Superior temporal gyrus (tissue), 1 donor: Measurements from ENCODE around the gene NOTCH1.

Source experiments
- DNase-seq: peaks from one replicate; pipeline ENCODE4 v3.0.0-alpha.2; 2016; ENCODE audit errors: extremely low spot score

NOTCH1 gene

DNA sequence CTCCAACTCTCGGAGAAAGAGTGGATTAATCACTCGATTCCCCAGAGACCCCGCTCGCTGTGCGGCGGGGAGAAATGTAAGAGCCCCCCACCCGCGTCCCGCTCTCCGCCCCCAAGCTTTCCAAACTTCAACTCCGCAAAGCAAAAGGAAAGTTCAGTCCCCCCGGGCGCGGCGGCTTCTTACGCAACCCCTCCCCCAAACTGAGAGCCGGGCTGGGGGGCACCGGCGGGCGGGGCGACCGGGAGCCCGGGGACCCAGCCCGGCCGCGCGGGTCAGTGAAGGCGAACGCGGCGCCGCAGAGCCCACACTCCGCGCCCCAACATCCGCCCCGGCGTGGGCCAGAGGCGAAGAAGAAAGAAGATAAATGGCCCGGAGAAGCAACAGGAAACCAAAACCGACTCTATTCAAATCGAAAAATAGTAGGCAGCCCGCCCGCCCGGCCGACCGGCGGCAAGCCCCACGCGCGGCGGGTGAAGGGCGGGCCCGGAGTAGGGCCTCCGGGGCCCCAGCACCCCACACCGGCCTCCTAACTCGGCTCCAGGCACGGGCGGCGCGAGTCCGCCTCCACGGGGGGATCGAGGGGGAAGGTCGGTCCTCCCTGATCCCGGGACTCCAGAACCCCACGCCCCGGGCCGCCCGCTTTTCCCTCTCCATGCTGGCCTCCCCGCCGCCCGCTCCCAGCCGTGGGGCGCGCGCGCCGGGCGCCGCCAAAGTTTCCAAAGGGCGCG, 720 bp downstream of the NOTCH1 start:
- DNase-seq, result no peak

DNA sequence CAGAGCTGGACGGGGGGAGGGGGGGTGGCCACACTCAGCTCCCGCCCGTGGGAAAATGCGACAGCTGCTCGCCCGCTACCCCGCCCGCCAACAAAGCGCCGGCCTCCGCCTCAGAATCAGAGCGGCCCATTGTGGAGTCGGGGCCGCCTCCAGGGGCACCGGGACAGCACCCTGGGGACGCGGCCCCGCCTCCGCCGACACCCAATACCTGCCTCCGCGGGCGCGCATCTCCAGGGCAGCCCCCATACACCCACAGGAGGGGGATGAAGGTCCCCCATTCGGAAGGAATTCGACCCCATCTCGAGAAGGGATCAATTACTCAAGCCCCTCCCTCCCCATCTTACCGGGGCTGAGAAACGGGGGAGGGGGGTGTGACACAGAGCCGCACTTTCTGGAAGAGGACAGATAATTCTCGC, 1.3 kb downstream of the NOTCH1 start:
- peak; percentile 88 for DNase-seq

DNA sequence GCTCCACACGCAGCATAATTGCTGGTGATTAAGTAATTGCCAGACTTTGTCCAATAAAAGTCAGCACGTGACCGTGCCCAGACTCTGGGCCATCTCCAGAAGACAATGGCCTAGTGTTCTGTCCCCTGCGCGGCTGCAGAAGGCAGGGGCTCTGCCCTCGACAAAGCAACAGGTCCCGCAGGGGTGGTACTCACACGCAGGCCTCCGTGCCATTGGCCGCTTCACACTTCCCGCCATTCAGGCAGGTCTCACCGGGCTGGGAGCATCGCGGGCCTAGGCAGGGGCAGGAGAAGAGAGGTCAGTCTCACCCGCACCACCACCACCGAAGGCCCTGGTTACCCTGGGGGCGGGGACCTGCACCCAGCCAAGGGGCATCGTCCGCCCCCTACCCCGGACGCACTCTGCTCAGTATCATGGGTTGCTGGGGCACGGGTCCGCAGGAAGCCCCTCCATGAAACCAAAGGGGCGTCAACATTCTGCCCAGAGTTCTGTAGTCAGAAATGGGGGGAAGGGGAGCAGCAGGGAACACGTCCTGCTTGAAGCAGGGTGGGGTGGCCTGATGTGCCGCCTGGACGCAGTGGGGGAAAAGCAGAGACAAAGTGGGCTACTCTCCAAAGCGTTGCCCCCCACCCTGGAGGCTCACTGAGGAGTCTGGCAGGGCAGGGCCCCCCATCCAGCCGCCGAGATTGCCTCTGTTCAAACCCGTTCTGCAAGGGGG, 1.9 kb downstream of the NOTCH1 start:
- DNase-seq, result peak; percentile 98

DNA sequence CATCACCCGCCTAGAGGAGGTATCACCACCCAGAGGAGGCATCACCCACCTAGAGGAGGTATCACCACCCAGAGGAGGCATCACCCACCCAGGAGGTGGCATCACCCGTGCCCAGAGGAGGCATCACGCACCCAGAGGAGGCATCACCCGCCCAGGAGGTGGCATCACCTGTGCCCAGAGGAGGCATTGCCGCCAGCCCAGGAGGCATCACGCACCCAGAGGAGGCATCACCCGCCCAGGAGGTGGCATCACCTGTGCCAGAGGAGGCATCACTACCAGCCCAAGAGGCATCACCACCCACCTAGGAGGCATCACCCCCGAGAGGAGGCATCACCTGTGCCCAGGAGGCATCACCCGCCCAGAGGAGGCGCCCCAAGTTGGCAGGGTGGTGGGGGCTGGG, 2.6 kb downstream of the NOTCH1 start:
- no peak for DNase-seq

DNA sequence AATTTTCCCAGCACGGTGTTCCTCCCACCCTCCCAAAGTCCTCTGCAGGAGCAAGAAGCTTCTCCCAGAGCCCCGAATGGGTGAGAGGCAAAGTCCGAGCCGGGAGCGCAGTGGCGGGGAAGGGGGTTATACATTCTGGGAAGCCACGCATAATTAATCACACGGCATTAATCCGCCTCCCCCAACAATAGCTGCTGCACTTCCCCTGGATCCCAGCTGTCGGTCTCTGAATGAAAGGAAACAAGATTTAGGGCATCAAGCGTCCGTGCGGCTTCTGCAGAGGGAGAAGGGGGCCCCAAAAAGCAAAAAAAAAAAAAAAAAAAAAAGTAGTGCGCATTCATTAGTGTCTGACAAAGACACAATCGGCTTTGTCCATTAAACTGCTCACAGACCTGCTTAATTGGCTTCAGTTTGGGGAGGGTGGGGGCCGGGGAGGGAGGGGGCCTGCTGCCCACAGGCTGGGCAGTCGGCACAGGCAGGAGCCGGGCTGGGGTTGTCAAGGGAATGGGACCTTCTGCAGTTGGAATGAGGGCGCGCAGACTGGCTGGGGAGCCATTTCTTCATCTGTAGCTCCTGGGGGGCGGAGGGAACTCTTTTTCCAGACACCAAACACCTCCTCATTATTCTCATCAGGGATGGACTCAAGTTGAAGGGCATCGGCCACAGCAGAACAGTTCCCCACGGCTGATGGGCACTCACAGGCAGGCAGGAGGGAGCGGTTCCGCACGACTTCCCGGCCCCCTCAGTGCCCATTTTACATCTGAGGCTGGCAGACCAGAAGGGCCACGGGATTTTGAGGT, 3.4 kb downstream of the NOTCH1 start:
- no peak for DNase-seq

DNA sequence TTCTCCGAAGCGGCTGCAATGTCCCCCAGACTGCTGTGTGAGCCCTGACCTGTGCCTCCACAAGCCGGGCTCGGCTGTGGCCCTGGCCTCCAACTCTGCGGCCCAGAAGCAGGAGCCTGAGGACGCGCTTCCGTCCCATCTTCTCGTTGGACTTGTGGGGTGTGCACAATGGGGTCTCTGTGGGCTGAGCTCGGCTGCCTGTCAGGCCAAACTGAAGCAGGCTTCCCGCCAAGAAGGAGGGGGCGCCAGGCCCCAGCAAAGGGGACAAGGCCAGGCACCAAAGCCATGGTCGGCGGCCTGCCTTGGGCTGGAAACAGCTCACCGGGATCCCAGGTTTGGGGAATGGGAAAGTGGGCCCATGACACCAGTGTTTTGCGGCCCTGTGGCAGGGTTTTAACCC, 4.1 kb downstream of the NOTCH1 start:
- no peak for DNase-seq

DNA sequence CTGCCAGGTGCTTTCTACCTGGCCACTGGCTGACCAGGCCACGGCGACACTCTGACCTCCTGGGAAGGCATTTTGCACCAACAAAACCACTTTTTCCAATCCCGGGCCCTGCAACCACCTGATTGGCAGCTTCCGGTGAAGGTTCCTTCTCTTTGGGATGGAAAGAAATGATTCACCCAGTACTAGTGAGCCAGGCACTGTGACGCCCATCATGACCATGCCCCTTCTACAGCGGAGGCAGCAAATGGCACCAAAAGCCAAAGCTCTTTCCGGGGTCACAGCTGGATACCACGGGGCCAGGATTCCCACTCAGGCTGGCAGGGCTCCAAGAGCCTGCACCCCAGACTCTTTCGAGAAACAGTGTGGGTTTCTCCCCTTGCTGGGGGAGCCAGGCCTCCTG, 4.7 kb downstream of the NOTCH1 start:
- DNase-seq, result no peak

DNA sequence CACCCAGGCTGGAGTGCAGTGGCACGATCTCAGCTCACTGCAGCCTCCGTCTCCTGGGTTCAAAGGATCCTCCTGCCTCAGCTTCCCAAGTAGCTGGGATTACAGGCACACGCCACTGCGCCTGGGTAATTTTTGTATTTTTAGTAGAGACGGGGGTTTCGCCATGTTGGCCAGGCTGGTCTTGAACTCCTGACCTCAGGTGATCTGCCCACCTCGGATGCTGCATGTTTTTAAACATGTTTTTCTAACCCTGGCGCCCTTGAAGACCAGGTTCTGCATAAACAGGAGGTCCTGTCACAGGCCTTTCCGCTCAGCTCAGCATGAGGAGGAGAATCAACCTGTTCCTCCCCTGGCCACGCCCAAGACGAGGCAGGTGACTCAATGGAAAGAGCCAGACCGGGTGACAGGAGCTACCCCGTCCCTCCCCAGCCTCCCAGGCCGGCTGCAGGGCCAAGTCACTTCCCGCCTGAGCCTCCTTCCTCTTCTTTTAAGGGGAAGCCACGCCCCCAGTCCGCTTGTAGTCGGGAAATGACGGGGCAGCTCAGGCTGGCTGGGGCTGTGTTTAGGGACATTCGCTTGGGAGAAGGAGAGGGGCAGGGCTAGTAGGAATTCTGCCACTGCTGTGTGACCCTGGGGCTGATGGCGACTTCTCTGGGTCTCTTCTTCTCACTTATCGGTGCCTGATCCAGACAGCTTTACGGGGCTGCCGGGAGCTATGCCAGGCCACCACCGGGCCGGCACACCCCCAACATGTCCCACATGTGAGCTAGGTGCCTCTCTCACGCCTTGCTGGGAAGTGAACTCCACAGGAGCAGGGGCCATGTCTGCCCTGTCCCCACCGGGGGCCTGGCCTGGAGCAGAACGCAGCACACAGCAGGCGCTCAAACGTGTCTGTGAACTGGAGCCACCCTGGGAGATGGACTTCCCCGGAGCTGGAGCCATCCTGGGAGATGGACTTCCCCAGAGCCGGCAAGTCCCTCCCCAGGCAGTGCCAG, 6.1 kb downstream of the NOTCH1 start:
- DNase-seq, result no peak

DNA sequence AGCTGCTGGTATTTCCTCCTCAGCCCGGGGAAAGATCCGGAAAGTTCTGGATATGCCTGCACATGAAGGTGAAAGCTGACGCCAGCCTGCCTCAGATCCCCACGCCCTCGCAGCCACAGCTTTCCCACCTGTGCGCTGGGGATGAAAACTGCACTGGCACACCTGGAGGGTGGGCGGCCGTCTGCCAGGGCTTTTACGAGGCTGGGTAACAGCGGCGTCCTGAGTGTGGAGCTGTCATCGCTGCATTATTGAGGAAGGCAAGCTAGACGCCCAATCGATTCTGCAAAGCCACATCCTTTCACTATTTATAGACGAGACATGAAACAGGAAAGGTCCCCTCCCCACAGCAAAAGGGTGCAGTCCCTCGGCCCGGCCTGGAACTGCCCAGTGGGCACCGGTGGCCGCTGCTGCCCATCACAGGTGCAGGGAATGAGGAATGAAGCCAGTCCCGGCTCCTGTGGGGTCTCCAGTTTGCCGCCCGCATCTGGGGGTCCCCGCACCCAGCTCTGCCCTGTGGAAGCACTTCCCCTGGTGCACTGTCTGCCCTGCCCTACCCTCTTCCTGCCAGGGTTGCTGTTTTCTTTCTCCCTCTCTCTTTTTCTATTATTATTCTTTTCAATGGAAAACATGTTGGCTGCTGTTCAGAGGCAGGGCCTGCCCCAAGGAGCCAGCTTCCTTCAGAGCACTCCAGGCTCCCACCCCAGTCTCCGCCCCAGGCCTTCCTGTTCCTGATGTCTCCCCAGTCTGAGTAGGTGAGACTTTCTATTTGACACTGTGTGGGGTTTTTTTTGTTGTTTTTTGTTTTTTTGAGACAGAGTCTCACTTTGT, 7.0 kb downstream of the NOTCH1 start:
- no peak for DNase-seq

DNA sequence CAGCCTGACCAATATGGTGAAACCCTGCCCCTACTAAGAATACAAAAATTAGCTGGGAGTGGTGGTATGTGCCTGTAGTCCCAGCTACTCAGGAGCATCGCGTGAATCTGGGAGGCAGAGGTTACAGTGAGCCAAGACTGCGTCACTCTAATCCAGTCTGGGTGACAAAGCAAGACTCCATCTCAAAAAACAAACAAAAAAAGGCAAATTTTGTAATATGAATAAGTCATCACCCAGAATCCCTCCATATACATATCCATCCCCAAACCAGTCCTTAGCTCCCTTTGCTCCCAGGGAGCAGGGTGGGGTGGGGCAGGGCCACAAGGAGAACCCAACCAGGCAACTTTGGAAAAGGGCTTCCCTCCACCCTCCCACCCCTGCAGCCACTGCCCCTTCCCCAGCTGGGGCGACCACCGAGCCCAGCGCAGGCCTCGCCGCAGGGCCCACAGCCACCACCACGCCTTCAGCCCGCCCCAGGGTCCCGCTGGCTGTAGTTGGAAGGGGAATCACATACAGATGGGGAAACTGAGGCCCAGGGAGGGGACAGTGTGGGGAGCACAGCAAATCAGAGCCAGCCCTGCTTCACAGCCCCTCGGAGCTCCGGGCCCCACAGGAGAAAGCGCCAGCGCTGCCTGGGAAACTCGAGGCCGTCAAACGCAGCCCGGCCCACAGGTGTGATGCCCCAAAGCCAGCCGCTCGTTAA, 7.8 kb downstream of the NOTCH1 start:
- no peak for DNase-seq

DNA sequence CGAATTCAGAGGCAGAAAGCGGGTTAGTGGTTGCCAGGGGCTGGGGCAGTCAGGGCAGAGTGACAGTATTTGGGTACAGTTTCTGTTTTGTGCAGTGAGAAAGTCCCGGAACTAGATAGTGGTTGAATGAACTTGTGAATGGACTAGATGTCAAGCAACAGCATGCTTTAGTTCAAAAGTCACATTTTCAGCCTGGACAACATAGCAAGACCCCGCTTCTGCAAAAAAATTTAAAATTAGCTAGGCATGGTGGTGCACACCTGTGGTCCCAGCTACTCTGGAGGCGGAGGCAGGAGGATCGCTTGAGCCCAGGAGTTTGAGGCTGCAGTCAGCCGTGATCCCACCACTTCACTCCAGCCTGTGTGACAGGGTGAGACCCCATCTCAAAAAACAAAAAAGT, 8.4 kb downstream of the NOTCH1 start:
- DNase-seq, result no peak

DNA sequence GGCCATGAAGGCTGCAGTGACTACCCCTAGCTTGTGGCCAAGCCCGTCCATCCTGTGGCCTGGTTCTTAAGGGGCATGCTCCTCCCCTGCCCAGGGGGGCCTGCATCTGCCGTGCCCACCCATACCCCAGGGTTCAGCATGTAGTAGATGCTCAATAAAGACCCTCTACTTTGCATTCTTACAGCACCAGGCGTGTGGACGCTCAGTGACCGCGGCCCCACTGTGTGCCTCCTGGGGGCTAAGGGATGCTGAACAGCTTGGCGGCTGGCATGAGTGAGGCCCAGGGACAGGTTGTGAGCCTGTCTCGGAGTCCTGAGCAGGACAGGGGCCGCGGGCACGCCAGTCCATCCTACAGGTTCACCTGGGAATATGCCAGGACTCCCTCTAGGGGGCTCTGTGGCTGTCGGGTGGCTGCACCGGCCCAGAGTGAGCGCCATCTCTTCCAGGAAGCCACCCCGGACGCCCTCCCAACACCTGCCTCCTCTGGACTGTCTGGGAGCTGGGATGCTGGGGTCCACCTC, 9.1 kb downstream of the NOTCH1 start:
- DNase-seq, result no peak

DNA sequence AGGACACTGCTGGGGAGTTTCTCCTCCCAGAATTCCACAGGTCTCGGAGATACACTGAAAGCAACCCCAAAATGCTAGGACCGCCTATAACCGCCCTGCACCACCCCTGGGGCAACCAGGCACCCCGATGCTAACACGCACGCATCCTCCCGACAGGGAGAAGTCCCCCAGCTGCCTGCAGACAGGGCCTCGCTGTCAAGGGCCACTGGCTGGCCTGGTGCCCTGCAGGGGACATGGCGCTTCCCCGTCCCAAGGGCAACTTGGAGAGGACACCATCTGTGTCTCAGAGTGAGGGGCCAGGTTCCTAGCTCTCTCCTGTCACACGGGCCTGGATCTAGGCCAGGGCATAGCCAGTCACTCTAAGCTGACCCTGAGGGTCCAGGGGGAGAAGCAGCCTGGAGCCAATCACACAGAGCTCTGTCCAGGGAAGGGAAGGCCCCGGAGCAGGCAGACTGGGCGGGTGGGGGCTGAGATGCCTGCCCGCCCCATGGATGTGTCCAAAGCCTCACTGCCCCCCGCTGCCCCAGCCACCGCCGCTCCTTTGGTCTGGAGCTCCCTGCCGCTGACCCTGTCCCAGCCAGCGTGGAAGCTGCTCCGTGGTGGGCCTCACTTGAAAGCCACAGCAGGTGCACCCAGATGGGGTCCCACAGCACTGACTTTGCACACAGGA, 9.7 kb downstream of the NOTCH1 start:
- no peak for DNase-seq

DNA sequence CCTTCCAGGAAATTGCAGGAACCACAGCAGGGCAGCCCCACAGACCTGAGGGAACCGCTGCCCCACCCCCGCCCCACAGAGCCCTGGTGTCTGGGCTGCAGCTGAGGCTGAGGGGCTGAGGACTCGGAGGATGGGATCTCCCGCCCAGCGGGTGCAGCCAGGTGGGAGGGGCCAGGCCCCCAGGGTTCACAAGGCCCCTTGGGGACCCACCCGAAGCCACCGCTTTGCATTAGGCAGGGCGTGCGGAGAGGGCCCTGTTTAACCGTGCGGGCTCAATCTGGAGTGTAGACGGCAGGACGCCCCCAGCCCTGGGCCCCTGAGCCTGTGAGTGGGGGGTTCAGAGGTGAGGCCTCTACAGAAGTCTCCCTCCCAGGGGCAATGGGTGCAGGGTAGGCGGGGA, 10.8 kb downstream of the NOTCH1 start:
- DNase-seq, result no peak

DNA sequence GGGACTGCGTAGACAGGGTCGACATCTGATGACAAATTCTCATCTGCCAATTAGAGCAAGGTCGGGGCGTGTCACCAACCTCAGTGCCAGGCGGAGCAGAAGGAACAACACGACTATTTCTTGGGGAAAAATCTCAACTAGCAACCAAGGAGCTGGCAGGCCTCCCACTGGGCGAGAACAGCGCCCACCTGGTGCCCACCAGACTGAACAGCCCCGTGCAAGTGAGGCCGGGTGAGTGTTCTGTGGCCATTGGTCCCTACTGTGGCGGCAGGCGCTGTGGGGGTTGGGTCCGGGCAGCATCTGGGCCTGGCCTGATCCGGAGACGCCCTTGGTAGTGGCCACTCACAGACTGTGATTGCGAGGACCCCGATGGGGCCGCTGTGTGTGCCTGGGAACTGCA, 11.5 kb downstream of the NOTCH1 start:
- no peak for DNase-seq

DNA sequence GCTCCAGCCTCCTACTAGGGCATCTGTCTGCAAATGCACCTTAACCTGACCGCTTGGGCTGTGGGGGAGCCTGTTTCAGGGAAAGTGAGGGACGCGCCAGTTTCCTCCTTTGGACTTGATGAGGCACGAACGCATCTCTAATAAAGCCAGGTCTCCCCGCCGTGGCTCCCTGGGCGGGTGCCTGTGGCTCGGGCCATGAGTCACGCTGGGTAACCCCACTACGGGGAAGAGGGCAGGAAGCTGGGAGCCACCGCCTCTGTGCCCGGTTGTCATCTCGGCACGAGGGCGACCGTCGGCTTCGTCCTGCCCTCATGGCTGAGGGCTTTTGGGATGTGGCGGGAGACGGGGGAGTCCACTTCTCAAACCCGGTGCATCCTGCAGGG, 12.1 kb downstream of the NOTCH1 start:
- no peak for DNase-seq

DNA sequence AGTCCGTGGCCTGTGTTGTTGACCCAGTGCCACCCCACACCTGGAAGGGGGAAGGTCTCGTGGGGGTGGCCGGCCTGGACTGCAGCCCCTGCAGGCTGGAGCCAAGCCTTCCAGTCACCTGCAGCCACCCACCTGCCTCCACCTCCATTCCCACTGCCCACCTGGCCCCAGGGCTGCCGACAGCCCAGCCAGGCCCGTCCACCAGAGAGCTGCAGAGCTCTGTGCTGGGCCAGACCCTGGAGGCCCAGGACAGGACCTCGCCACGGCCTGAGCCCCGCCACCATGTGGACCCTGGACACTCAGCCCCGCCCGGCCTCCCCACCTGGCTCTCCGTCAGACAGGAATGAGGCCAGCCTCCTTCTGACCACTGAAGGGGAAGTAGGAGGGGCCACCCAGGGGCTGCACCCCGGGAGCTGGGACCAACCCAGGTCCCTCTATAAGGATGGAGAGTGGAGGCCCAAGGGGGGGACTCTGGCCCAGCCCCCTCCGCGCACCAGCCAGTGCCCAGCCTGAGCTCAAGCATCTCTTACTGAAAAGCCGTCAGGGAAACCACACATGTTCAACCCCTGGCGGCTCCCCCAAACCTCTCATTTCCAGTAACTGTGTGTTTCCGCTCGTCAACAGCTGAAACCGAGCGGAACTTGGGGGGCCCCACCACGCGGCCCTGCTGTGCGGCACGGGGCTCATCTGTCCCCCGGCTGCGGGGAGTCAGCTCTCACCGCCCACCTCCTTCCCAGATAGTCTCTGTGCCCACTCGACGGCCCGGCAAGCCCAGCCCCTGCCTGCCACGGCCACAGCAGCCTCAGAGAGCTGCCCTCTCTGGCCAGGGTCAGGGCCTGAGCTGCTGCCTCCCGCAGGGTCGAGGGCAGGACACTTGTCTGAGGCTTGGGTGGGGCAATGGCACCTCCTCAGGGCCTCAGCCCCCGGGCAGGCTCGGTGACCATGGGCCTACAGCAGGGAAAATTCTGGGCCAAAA, 12.8 kb downstream of the NOTCH1 start:
- DNase-seq, result no peak
